H1 (cell line): ENCODE results near the gene FAM170B. TPM values are rescaled to one million over a fixed set of nuclear protein-coding genes. Genes with fewer than 3 reads are reported as not detected.

Experiments
- CTCF ChIA-PET: fragments of 300-600 bp; sonication (Branson Sonifier 250); formaldehyde crosslinking; loops from one replicate; lab custom pipeline; 2021; ENCODE audit not compliant: partially characterized antibody; lab: Charles Lee
- POLR2A ChIA-PET: fragments of 300-600 bp; sonication (Branson Sonifier 250); formaldehyde crosslinking; loops from one replicate; lab custom pipeline; 2021; ENCODE audit warnings: inconsistent platforms; ENCODE audit not compliant: partially characterized antibody; lab: Charles Lee
- DNase-seq, 2 experiments: peaks; one replicate each; pipeline versions ENCODE4 v3.0.0 to v3.0.0-alpha.2; 2010 to 2022; ENCODE audit warnings: low spot score in 2 of 2, low read depth in 1 of 2, mixed read lengths in 1 of 2
- FAIRE-seq: peaks from 2 replicates; lab custom pipeline; 2011; peaks lifted over from hg19 to GRCh38; lab: Jason Lieb, UNC
- H2AFZ ChIP-seq: 2 replicates; pipeline ENCODE4 v1.8.1; 2012; ENCODE audit warnings: low read length, inconsistent platforms
- H2AK5ac ChIP-seq: 2 replicates; pipeline ENCODE4 v1.6.1; 2013; ENCODE audit warnings: low read depth, low read length
- H2BK120ac ChIP-seq: replicated peaks from 2 replicates; pipeline ENCODE3; 2013; ENCODE audit warnings: low read depth, low read length, inconsistent platforms
- H2BK12ac ChIP-seq: 2 replicates; pipeline ENCODE4 v1.6.1; 2013; ENCODE audit warnings: low read depth, low read length
- H2BK15ac ChIP-seq: 2 replicates; pipeline ENCODE4 v1.6.1; 2013; ENCODE audit warnings: low read length
- H2BK20ac ChIP-seq: 2 replicates; pipeline ENCODE4 v1.6.1; 2013; ENCODE audit warnings: low read length
- H2BK5ac ChIP-seq: 2 replicates; pipeline ENCODE4 v1.6.1; 2013; ENCODE audit warnings: low read depth, low read length
- H3K14ac ChIP-seq: 2 replicates; pipeline ENCODE4 v1.6.1; 2013; ENCODE audit warnings: inconsistent platforms; ENCODE audit not compliant: insufficient read length
- H3K18ac ChIP-seq: 2 replicates; pipeline ENCODE4 v1.6.1; 2013; ENCODE audit warnings: low read length; ENCODE audit errors: extremely low read depth
- H3K23ac ChIP-seq: 2 replicates; pipeline ENCODE4 v1.6.1; 2013; ENCODE audit warnings: inconsistent platforms; ENCODE audit not compliant: insufficient read length
- H3K23me2 ChIP-seq: 2 replicates; pipeline ENCODE4 v1.6.1; 2013; ENCODE audit warnings: low read depth, low read length
- H3K27ac ChIP-seq: 2 replicates; pipeline ENCODE4 v1.6.1; 2011; ENCODE audit warnings: low read depth, low read length, inconsistent platforms
- H3K27me3 ChIP-seq, 4 experiments: replicated peaks in 1 of 4; 1 replicate in 1 of 4; 2 replicates in 3 of 4; pipeline versions ENCODE4 v1.6.1 to v1.8.1; 2011 to 2013; ENCODE audit warnings: low read length in 3 of 4, mild to moderate bottlenecking in 3 of 4, inconsistent platforms in 2 of 4, mixed read lengths in 2 of 4, moderate library complexity in 1 of 4; ENCODE audit not compliant: control insufficient read depth in 3 of 4, insufficient read depth in 3 of 4; ENCODE audit errors: extremely low read depth in 1 of 4
- H3K36me3 ChIP-seq, 4 experiments: 2 replicates each; pipeline versions ENCODE4 v1.6.1 to v1.8.1; 2011 to 2013; ENCODE audit warnings: mild to moderate bottlenecking in 4 of 4, low read length in 3 of 4, moderate library complexity in 2 of 4, control low read depth in 1 of 4, inconsistent platforms in 1 of 4; ENCODE audit not compliant: insufficient read depth in 4 of 4, control insufficient read depth in 2 of 4
- H3K4ac ChIP-seq: replicated peaks from 2 replicates; pipeline ENCODE3; 2013; ENCODE audit warnings: low read length, low read depth, mixed read lengths, inconsistent platforms; ENCODE audit not compliant: insufficient read length
- H3K4me1 ChIP-seq, 4 experiments: replicated peaks in 1 of 4; 1 replicate in 1 of 4; 2 replicates in 3 of 4; pipeline versions ENCODE4 v1.6.1 to v1.8.1; 2011 to 2013; ENCODE audit warnings: low read length in 3 of 4, inconsistent platforms in 2 of 4, mixed read lengths in 1 of 4; ENCODE audit not compliant: insufficient read depth in 4 of 4, control insufficient read depth in 3 of 4
- H3K4me2 ChIP-seq, 2 experiments: 2 replicates each; pipeline versions ENCODE4 v1.6.1 to v1.8.1; 2011 to 2013; ENCODE audit warnings: low read depth in 2 of 2, low read length in 2 of 2, control low read depth in 1 of 2, inconsistent platforms in 1 of 2, mild to moderate bottlenecking in 1 of 2; ENCODE audit not compliant: insufficient read depth in 1 of 2
- H3K4me3 ChIP-seq, 4 experiments: fragments of 200-600, 300-600 bp in 1 of 4; sonication (generic), shearing (Covaris generic), sonication (Bioruptor Twin) in 1 of 4; 2 replicates each; pipeline versions ENCODE4 v1.5.1 to v1.8.1; 2011 to 2016; ENCODE audit warnings: low read length in 4 of 4, low read depth in 3 of 4, control low read depth in 2 of 4, inconsistent platforms in 2 of 4, mild to moderate bottlenecking in 2 of 4, mixed read lengths in 1 of 4, moderate library complexity in 1 of 4; ENCODE audit not compliant: insufficient read depth in 2 of 4; ENCODE audit errors: extremely low read depth in 1 of 4
- H3K56ac ChIP-seq: replicated peaks from 2 replicates; pipeline ENCODE3; 2013; ENCODE audit warnings: low read depth, mild to moderate bottlenecking, mixed read lengths, low read length, inconsistent platforms; ENCODE audit not compliant: insufficient read length
- H3K79me1 ChIP-seq: 2 replicates; pipeline ENCODE4 v1.6.1; 2013; ENCODE audit warnings: low read depth, low read length, control low read depth
- H3K79me2 ChIP-seq, 2 experiments: 2 replicates each; pipeline versions ENCODE4 v1.6.1 to v1.8.1; 2012 to 2013; ENCODE audit warnings: low read length in 2 of 2, mild to moderate bottlenecking in 2 of 2, inconsistent platforms in 1 of 2; ENCODE audit not compliant: insufficient read depth in 2 of 2, control insufficient read depth in 1 of 2
- H3K9ac ChIP-seq, 4 experiments: replicated peaks in 1 of 4; 1 replicate in 1 of 4; 2 replicates in 3 of 4; pipeline versions ENCODE4 v1.6.1 to v1.8.1; 2011 to 2013; ENCODE audit warnings: low read depth in 3 of 4, low read length in 3 of 4, control low read depth in 2 of 4, mild to moderate bottlenecking in 2 of 4, moderate library complexity in 2 of 4, inconsistent platforms in 1 of 4; ENCODE audit errors: extremely low read depth in 1 of 4
- H3K9me3 ChIP-seq, 2 experiments: 2 replicates each; pipeline versions ENCODE4 v1.6.1 to v1.8.1; 2012 to 2013; ENCODE audit warnings: mild to moderate bottlenecking in 2 of 2, moderate library complexity in 2 of 2, control low read depth in 1 of 2, inconsistent platforms in 1 of 2, low read depth in 1 of 2, low read length in 1 of 2, mixed read lengths in 1 of 2; ENCODE audit not compliant: insufficient read depth in 2 of 2
- H4K20me1 ChIP-seq, 2 experiments: replicated peaks in 1 of 2; 2 replicates each; pipeline versions ENCODE3 to v1.8.1; 2011 to 2013; ENCODE audit warnings: inconsistent platforms in 2 of 2, low read length in 2 of 2, mild to moderate bottlenecking in 1 of 2; ENCODE audit not compliant: insufficient read depth in 2 of 2, control insufficient read depth in 1 of 2
- H4K5ac ChIP-seq: 2 replicates; pipeline ENCODE4 v1.6.1; 2013; ENCODE audit warnings: low read length, low read depth, mixed read lengths, inconsistent platforms; ENCODE audit not compliant: insufficient read length
- H4K8ac ChIP-seq: 2 replicates; pipeline ENCODE4 v1.8.0; 2013; ENCODE audit warnings: mild to moderate bottlenecking, moderate library complexity, low read length, inconsistent platforms; ENCODE audit not compliant: insufficient read depth; ENCODE audit errors: extremely low read depth
- H4K91ac ChIP-seq: replicated peaks from 2 replicates; pipeline ENCODE3; 2013; ENCODE audit warnings: low read length, mixed read lengths, inconsistent platforms; ENCODE audit not compliant: insufficient read length
- ATF2 ChIP-seq: IDR thresholded peaks from 2 replicates; pipeline ENCODE4 v1.6.1; 2012; ENCODE audit warnings: low read length, inconsistent platforms
- FOSL1 ChIP-seq: IDR thresholded peaks from 2 replicates; pipeline ENCODE4 v1.6.1; 2011; ENCODE audit warnings: mild to moderate bottlenecking, low read depth, low read length, moderate library complexity; ENCODE audit not compliant: insufficient read depth
- KDM5A ChIP-seq: fragments of 200-600 bp; IDR thresholded peaks from 2 replicates; pipeline ENCODE4 v1.7.1; 2012; ENCODE audit warnings: mild to moderate bottlenecking, low read length, inconsistent platforms, mixed read lengths
- POLR2A ChIP-seq, 2 experiments: IDR thresholded peaks; 1 replicate in 1 of 2; 2 replicates in 1 of 2; pipeline ENCODE4 v1.6.1; 2011; ENCODE audit warnings: low read depth in 2 of 2, low read length in 2 of 2, mild to moderate bottlenecking in 2 of 2; ENCODE audit errors: control extremely low read depth in 1 of 2
- SIN3A ChIP-seq, 2 experiments: IDR thresholded peaks in 1 of 2; conservative IDR thresholded peaks in 1 of 2; 2 replicates each; pipeline ENCODE4 v1.6.1; 2011 to 2012; ENCODE audit warnings: low read length in 2 of 2, improper control_type of control experiment in 1 of 2, low read depth in 1 of 2, mild to moderate bottlenecking in 1 of 2
- SIRT6 ChIP-seq: IDR thresholded peaks from one replicate; pipeline ENCODE4 v1.7.1; 2012; ENCODE audit warnings: low read length, inconsistent platforms
- TAF1 ChIP-seq: IDR thresholded peaks from 2 replicates; pipeline ENCODE4 v1.6.1; 2011; ENCODE audit warnings: mild to moderate bottlenecking, low read depth, low read length
- TBP ChIP-seq: IDR thresholded peaks from 2 replicates; pipeline ENCODE4 v1.6.1; 2011; ENCODE audit warnings: low read depth, low read length, improper control_type of control experiment
- TCF12 ChIP-seq: IDR thresholded peaks from 2 replicates; pipeline ENCODE4 v1.6.1; 2011; ENCODE audit warnings: low read depth, mild to moderate bottlenecking, low read length
- TEAD4 ChIP-seq: IDR thresholded peaks from 2 replicates; pipeline ENCODE4 v1.6.1; 2012; ENCODE audit warnings: low read depth, low read length, inconsistent platforms, mixed read lengths
- USF2 ChIP-seq: IDR thresholded peaks from 2 replicates; pipeline ENCODE4 v1.6.1; 2011; ENCODE audit warnings: low read length, improper control_type of control experiment
- WGBS, 2 experiments: shearing (Covaris generic) in 1 of 2; methylation state at CpG; one replicate each; pipeline versions ENCODE4 v1.1.6 to v1.1.7; 2013 to 2015; ENCODE audit warnings: low lambda C conversion rate in 2 of 2, mixed read lengths in 2 of 2, inconsistent platforms in 1 of 2, low coverage in 1 of 2, missing lambda C conversion rate in 1 of 2; ENCODE audit not compliant: insufficient replicate concordance in 2 of 2, insufficient coverage in 1 of 2, insufficient read length in 1 of 2; ENCODE audit errors: extremely low coverage in 1 of 2, missing lambda C conversion rate in 1 of 2; 5-methylcytosine and 5-hydroxymethylcytosine counted together
- polyA plus RNA-seq, 7 experiments: library from polyadenylated mRNA; depleted of rRNA in 3 of 7; stranded (reverse) in 5 of 7; unstranded in 2 of 7; fragments of >200 nt in 5 of 7; fragments of 200-250 nt in 2 of 7; gene quantifications; 1 replicate in 5 of 7; 2 replicates in 1 of 7; 4 replicates in 1 of 7; pipeline versions ENCODE4 v1.2.1 to v1.2.3, GENCODE V29; 2011 to 2013; ENCODE audit warnings: missing spikeins in 2 of 7, mixed read lengths in 2 of 7
- total RNA-seq: library from RNA; stranded (reverse); fragmentation: NEBNext Ultra II Directional; extraction: Animal tissue kit (Norgen Biotek cat#: 25700); gene quantifications from 2 replicates; pipeline ENCODE4 v1.2.1, GENCODE V29; 2021

FAM170B gene
- total and polyA plus RNA-seq, 2 of the 8 experiments (the other 6 are each of a cell fraction or from before 2014, with no cell fraction given): not detected

- Histone ChIP-seq H2BK15ac (no peak overlapping the region), H3K27ac (no peak overlapping the region), H3K18ac (no peak overlapping the region), H3K79me1 (no peaks in the 10 kb centered on the region), H2BK20ac (no peak overlapping the region), H3K23ac (no peak overlapping the region), H4K5ac (no peak overlapping the region), H3K23me2 (no peaks in the 10 kb centered on the region), H3K4ac (no peak overlapping the region), H3K4me3 (no peak overlapping the region), H2BK120ac (no peak overlapping the region), H3K9ac (no peak overlapping the region), H3K9me3 (peaks cover 0 to 7% of the 10 kb centered on the region in 2 experiments; a peak in 1 of 4 replicates), H3K36me3 (no peaks in the 10 kb centered on the region), H3K4me2 (no peak overlapping the region), H3K27me3 (no peaks in the 10 kb centered on the region), H3K4me1 (peaks cover 0 to 2% (median 0%) of the 10 kb centered on the region in 4 experiments; a peak in 2 of 7 replicates), H3K79me2 (no peaks in the 10 kb centered on the region), H3K14ac (no peak overlapping the region), H4K91ac (no peak overlapping the region), H2BK5ac (no peak overlapping the region), H2AFZ (no peak overlapping the region), H2BK12ac (no peak overlapping the region), H2AK5ac (no peak overlapping the region), H3K56ac (no peak overlapping the region), H4K20me1 (no peaks in the 10 kb centered on the region), H4K8ac (no peak overlapping the region)
- FAIRE-seq (no peak), DNase-seq (no peak)
- WGBS, 2 experiments: 89% methylated on average over 13 of the region's 13 CpGs; no CpG with 5 or more reads in 1 of the 2 experiments
- POLR2A ChIA-PET: no interaction called here
- CTCF ChIA-PET: no interaction called here
- no peak for TF ChIP-seq SIRT6
- no peak for TF ChIP-seq ATF2
- TF ChIP-seq POLR2A (IDR thresholded peaks at IDR 0.05; ENCODE audit: control extremely low read depth in 1 of 2, low read depth in 2 of 2, low read length in 2 of 2): no peak
- TF ChIP-seq TBP: no peak
- no peak for TF ChIP-seq SIN3A (conservative IDR thresholded peaks at IDR 0.05 in 1 of 2, IDR thresholded peaks at IDR 0.05 in 1 of 2; ENCODE audit: low read depth in 1 of 2, low read length in 2 of 2)
- no peak for TF ChIP-seq KDM5A
- TF ChIP-seq TEAD4: no peak
- no peak for TF ChIP-seq TAF1
- no peak for TF ChIP-seq FOSL1
- no peak for TF ChIP-seq USF2
- TF ChIP-seq TCF12: no peak
Measured at GRCh38 chr10:49091450-49092210, 42.2 kb downstream of the FAM170B start.
